ENCODE data around the gene TDRD12.

The TDRD12 gene

GRCh38 chr19:32719611-32720059 is at the start of gene TDRD12:
Gene TDRD12, plus strand, starts transcription at chr19:32719767. Its CDS starts 306 bp downstream, at chr19:32720073.
- FAIRE-seq, result no peak
- DNase-seq (ENCODE audit: insufficient read length, low spot score), result no peak

GRCh38 chr19:32671883-32672593 is 47.5 kb upstream of the TDRD12 start:
- no peak for DNase-seq (ENCODE audit: insufficient read length, low spot score)
- FAIRE-seq, result no peak

- no peak for FAIRE-seq
- DNase-seq (ENCODE audit: insufficient read length, low spot score), result no peak
Measured at GRCh38 chr19:32672841-32673240, 46.7 kb upstream of the TDRD12 start.

GRCh38 chr19:32673573-32673972 is 46.0 kb upstream of the TDRD12 start:
- no peak for DNase-seq (ENCODE audit: insufficient read length, low spot score)
- FAIRE-seq, result no peak

GRCh38 chr19:32674153-32674930 is 45.2 kb upstream of the TDRD12 start:
- no peak for DNase-seq (ENCODE audit: insufficient read length, low spot score)
- FAIRE-seq, result no peak

- FAIRE-seq (peak; percentile 95), DNase-seq (ENCODE audit: insufficient read length, low spot score) (peak; percentile 96)
Measured at GRCh38 chr19:32674931-32675719, 44.4 kb upstream of the TDRD12 start, which contains the start of gene ANKRD27. Gene ANKRD27, minus strand, starts transcription at chr19:32675180. Its CDS starts 16,165 bp downstream, at chr19:32659015.

- DNase-seq (ENCODE audit: insufficient read length, low spot score), result peak; percentile 85
- peak; percentile 68 for FAIRE-seq
Measured at GRCh38 chr19:32675720-32676185, 43.8 kb upstream of the TDRD12 start, which contains the start of gene RGS9BP. Gene RGS9BP, plus strand, starts transcription at chr19:32675848. Its CDS starts 416 bp downstream, at chr19:32676264.

- DNase-seq (ENCODE audit: insufficient read length, low spot score) (no peak), FAIRE-seq (no peak)
Measured at GRCh38 chr19:32676186-32676894, 43.2 kb upstream of the TDRD12 start.

GRCh38 chr19:32676895-32677359 is 42.6 kb upstream of the TDRD12 start:
- FAIRE-seq, result no peak

GRCh38 chr19:32677657-32678056 is 41.9 kb upstream of the TDRD12 start:
- DNase-seq (ENCODE audit: insufficient read length, low spot score) (no peak), FAIRE-seq (no peak)

More at GRCh38 chr19:32676895-32677359, 42.6 kb upstream of the TDRD12 start:
- no peak for DNase-seq (ENCODE audit: insufficient read length, low spot score)

GRCh38 chr19:32680986-32681385 is 38.6 kb upstream of the TDRD12 start:
- DNase-seq (ENCODE audit: insufficient read length, low spot score), result no peak
- no peak for FAIRE-seq

GRCh38 chr19:32682317-32682716 is 37.2 kb upstream of the TDRD12 start:
- no peak for FAIRE-seq
- DNase-seq (ENCODE audit: insufficient read length, low spot score), result no peak

- DNase-seq (ENCODE audit: insufficient read length, low spot score) (no peak), FAIRE-seq (no peak)
Measured at GRCh38 chr19:32686847-32687475, 32.6 kb upstream of the TDRD12 start.

- FAIRE-seq (no peak), DNase-seq (ENCODE audit: insufficient read length, low spot score) (no peak)
Measured at GRCh38 chr19:32687681-32688080, 31.9 kb upstream of the TDRD12 start.

GRCh38 chr19:32688311-32688710 is 31.3 kb upstream of the TDRD12 start:
- DNase-seq (ENCODE audit: insufficient read length, low spot score) (no peak), FAIRE-seq (no peak)

- DNase-seq (ENCODE audit: insufficient read length, low spot score), result peak; percentile 90
Measured at GRCh38 chr19:32691291-32691951, 28.1 kb upstream of the TDRD12 start, which contains the start of gene NUDT19. Gene NUDT19, plus strand, starts transcription at chr19:32691821. Its CDS starts 140 bp downstream, at chr19:32691961.

GRCh38 chr19:32691952-32692726 is 27.4 kb upstream of the TDRD12 start:
- DNase-seq (ENCODE audit: insufficient read length, low spot score) (no peak), FAIRE-seq (no peak)

More at GRCh38 chr19:32691291-32691951, 28.1 kb upstream of the TDRD12 start, which contains the start of gene NUDT19:
- peak; percentile 31 for FAIRE-seq

GRCh38 chr19:32692727-32693061 is 26.9 kb upstream of the TDRD12 start:
- FAIRE-seq (no peak), DNase-seq (ENCODE audit: insufficient read length, low spot score) (no peak)

Measured in HTR-8/SVneo (cell line).